MCF 10A (cell line): Measurements from ENCODE around the gene PKD2. TPM values are rescaled to one million over a fixed set of nuclear protein-coding genes. Genes with fewer than 3 reads are reported as not detected.
A peak's percentile ranks its signal among the peaks of the same experiment; 100 is the strongest.

ENCODE experiments used
- BruUV-seq: library from RNA; stranded (reverse); fragments of 400-500 nt; replicated peaks from 2 replicates; lab custom pipeline; 2021; lab: Mats Ljungman, UMichigan
- CTCF ChIA-PET: fragments of 300-600 bp; sonication (Branson Sonifier 250); formaldehyde crosslinking; extraction: SDS; loops from one replicate; lab custom pipeline; 2021; ENCODE audit warnings: antibody characterized with exemption, inconsistent platforms; lab: Yijun Ruan, JAX
- POLR2A ChIA-PET: fragments of 300-600, 350-650 bp; sonication (Branson Sonifier 250); formaldehyde crosslinking; extraction: SDS; loops from one replicate; lab custom pipeline; 2020; ENCODE audit warnings: antibody characterized with exemption, inconsistent platforms; lab: Yijun Ruan, JAX
- DNase-seq: peaks from one replicate; pipeline ENCODE4 v3.0.0-alpha.2; 2018; ENCODE audit not compliant: unreplicated experiment
- H3K27ac Mint-ChIP-seq: one replicate; pipeline ENCODE4 v1.8.0; 2022; ENCODE audit warnings: mild to moderate bottlenecking, low read depth, mixed read lengths; ENCODE audit not compliant: unreplicated experiment
- H3K27me3 Mint-ChIP-seq: one replicate; pipeline ENCODE4 v1.8.0; 2022; ENCODE audit warnings: mixed read lengths; ENCODE audit not compliant: insufficient read depth, unreplicated experiment
- H3K36me3 Mint-ChIP-seq: one replicate; pipeline ENCODE4 v1.8.0; 2022; ENCODE audit warnings: mild to moderate bottlenecking, moderate library complexity, mixed read lengths; ENCODE audit not compliant: insufficient read depth, unreplicated experiment
- H3K4me1 Mint-ChIP-seq: one replicate; pipeline ENCODE4 v1.8.0; 2022; ENCODE audit warnings: mixed read lengths; ENCODE audit not compliant: insufficient read depth, unreplicated experiment
- H3K4me3 Mint-ChIP-seq: one replicate; pipeline ENCODE4 v1.8.0; 2022; ENCODE audit warnings: mild to moderate bottlenecking, moderate library complexity, mixed read lengths; ENCODE audit not compliant: unreplicated experiment
- H3K9me3 Mint-ChIP-seq: one replicate; pipeline ENCODE4 v1.8.0; 2022; ENCODE audit warnings: mixed read lengths; ENCODE audit not compliant: unreplicated experiment
- intact Hi-C: fragments of 100-400 bp; cut with micrococcal nuclease; formaldehyde crosslinking; loops from 2 replicates; pipeline ENCODE4 v1.14.1; 2022
- total RNA-seq: library from RNA; stranded (reverse); gene quantifications from 2 replicates; pipeline ENCODE4 v1.2.3, GENCODE V29; 2022
- TF ChIP-seq, protein P1 (sequence below): fragments of 200-600 bp; IDR thresholded peaks from one replicate; pipeline ENCODE4 v1.8.0; 2022; ENCODE audit warnings: antibody characterized with exemption, mild to moderate bottlenecking; ENCODE audit not compliant: unreplicated experiment

PKD2 gene
- total RNA-seq, 1 experiment from 2014 or later: 29.5 TPM

DNA sequence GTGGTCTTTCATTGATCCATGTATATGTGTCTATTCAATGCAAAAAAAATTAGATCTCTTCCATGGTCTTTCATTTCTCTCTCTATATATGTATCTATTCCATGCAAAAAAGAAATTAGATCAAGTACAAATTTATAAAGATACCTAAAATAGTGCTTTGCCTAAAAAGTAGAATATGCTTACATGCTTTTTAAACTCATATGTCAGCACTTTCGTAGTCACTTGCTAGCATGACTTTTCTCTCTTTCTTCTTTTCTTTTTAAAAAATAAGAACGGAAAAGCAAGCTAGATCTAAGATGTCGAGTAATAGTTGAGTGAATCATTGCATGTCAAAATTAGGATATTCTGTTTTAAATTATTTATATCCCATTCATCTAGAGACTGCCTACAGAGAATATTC is 50.9 kb downstream of the PKD2 start:
- ChIA-PET POLR2A (interaction anchor here (1.1 to 1.7 kb wide), 3 partner anchors 10 to 380 kb away, joined by 3 to 5 read pairs (median 4); no protein-coding TSS in a partner anchor), CTCF (interaction anchor here (1.6 to 2.0 kb wide), 3 partner anchors 10 to 153 kb away, joined by 4 to 7 read pairs (median 5); no protein-coding TSS in a partner anchor)
- intact Hi-C loops: no loop called here
- TF ChIP-seq, protein P1, sequence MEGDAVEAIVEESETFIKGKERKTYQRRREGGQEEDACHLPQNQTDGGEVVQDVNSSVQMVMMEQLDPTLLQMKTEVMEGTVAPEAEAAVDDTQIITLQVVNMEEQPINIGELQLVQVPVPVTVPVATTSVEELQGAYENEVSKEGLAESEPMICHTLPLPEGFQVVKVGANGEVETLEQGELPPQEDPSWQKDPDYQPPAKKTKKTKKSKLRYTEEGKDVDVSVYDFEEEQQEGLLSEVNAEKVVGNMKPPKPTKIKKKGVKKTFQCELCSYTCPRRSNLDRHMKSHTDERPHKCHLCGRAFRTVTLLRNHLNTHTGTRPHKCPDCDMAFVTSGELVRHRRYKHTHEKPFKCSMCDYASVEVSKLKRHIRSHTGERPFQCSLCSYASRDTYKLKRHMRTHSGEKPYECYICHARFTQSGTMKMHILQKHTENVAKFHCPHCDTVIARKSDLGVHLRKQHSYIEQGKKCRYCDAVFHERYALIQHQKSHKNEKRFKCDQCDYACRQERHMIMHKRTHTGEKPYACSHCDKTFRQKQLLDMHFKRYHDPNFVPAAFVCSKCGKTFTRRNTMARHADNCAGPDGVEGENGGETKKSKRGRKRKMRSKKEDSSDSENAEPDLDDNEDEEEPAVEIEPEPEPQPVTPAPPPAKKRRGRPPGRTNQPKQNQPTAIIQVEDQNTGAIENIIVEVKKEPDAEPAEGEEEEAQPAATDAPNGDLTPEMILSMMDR: no peak
- H3K27ac Mint-ChIP-seq: no peak overlapping the region
- no peak for DNase-seq
- peaks cover 62% of the 10 kb centered on the region for H3K36me3 Mint-ChIP-seq
- no peaks in the 10 kb centered on the region for H3K4me1 Mint-ChIP-seq
- no peak overlapping the region for H3K4me3 Mint-ChIP-seq
- H3K9me3 Mint-ChIP-seq: no peaks in the 10 kb centered on the region
- BruUV-seq: no TSS peak
- H3K27me3 Mint-ChIP-seq: no peaks in the 10 kb centered on the region

DNA sequence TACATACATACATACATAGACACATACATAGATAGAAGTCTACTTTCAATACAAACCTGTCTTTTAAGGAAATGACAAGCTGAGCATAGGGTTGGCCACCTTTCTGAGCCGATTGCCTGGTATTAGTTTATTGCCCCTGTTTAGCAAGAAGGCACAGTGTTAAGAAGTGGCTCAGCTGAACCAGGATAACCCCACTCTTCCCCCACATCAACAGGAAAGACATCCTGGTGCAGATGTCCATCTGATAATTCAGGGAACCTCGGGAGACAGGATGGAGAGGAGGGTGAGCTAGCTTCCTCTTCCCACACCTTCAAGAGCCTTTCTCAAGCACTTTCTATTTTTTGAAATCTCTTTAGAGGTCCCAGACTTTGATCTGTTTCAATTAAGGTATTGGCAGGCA is 52.3 kb downstream of the PKD2 start:
- Mint-ChIP-seq H3K4me3 (no peak overlapping the region), H3K36me3 (peaks cover 68% of the 10 kb centered on the region), H3K27me3 (no peaks in the 10 kb centered on the region), H3K27ac (no peak overlapping the region), H3K4me1 (no peaks in the 10 kb centered on the region), H3K9me3 (no peaks in the 10 kb centered on the region)
- no peak for DNase-seq
- ChIA-PET CTCF (interaction anchor here (0.6 to 1.9 kb wide), 5 partner anchors 11 to 152 kb away, joined by 3 to 6 read pairs (median 4); no protein-coding TSS in a partner anchor), POLR2A (no interaction called here)
- intact Hi-C loops: no loop called here
- TF ChIP-seq, protein P1: no peak
- BruUV-seq: no TSS peak

DNA sequence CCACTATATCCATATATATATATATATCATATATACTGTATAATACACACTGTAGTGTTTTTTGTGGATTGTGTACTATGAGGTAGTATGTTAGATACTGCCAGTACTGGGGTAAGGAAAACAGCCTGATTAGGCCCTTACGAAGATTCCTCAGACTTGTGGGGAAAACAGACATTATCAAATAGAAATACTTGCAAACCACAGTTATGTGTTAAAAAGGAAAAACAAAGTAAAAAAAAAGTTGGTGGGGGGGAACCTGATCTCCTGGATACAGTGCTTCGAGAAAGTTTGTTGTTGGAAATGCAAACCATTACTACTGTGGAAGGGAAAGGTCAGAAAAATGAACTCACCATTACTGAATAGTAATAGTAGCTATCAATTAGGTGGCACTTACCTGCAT is 53.0 kb downstream of the PKD2 start:
- CTCF ChIA-PET: interaction anchor here (1.0 kb wide), 1 partner anchor 147 kb away, joined by 3 read pairs; no protein-coding TSS in a partner anchor
- POLR2A ChIA-PET: interaction anchor here (0.7 kb wide), 1 partner anchor 336 kb away, joined by 3 read pairs; no protein-coding TSS in a partner anchor

DNA sequence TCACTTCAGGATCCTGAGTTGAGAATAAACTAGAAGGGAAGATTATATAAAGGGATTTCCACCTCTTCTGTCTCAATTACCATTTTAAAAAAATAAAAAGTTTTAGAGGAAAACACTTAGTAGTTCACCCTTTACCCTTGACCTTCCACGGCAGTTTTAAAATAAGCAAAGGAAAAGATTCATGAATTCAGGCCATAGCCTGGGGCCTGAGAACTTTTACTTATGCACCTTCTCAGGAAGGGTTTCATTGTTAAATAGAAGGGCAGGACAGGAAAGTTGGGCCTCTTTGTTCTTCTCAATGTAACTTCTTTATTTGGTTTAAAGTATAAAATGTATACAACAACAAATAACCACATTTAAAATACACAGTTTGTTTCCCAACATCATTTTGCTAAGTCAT is 54.9 kb downstream of the PKD2 start:
- no TSS peak for BruUV-seq
- Mint-ChIP-seq H3K36me3 (peaks cover 67% of the 10 kb centered on the region), H3K27ac (peak overlapping the region; percentile 16), H3K4me1 (no peaks in the 10 kb centered on the region), H3K4me3 (no peak overlapping the region), H3K9me3 (no peaks in the 10 kb centered on the region), H3K27me3 (no peaks in the 10 kb centered on the region)
- CTCF ChIA-PET: interaction anchor here (0.5 kb wide), 1 partner anchor 477 kb away, joined by 3 read pairs; no protein-coding TSS in a partner anchor
- no peak for DNase-seq
- intact Hi-C loops: no loop called here
- TF ChIP-seq, protein P1: no peak
- POLR2A ChIA-PET: interaction anchor here (0.5 kb wide), 1 partner anchor 1128 kb away, joined by 3 read pairs; the partner anchor contains the start of gene AFF1

More for the DNA sequence above, 53.0 kb downstream of the PKD2 start:
- no peaks in the 10 kb centered on the region for H3K9me3 Mint-ChIP-seq
- no peaks in the 10 kb centered on the region for H3K4me1 Mint-ChIP-seq
- no peak for DNase-seq
- no TSS peak for BruUV-seq
- intact Hi-C loops: no loop called here
- TF ChIP-seq, protein P1: no peak
- H3K36me3 Mint-ChIP-seq: peaks cover 66% of the 10 kb centered on the region
- no peak overlapping the region for H3K4me3 Mint-ChIP-seq
- H3K27ac Mint-ChIP-seq: no peak overlapping the region
- H3K27me3 Mint-ChIP-seq: no peaks in the 10 kb centered on the region
